Liver (tissue), 9 donors: ENCODE data around the gene FASN. TPM values are rescaled to one million over a fixed set of nuclear protein-coding genes. Genes with fewer than 3 reads are reported as not detected.

ENCODE experiments used
- DNase-seq: peaks from one replicate; pipeline ENCODE4 v3.0.0-alpha.2; 2017; ENCODE audit warnings: low spot score
- H3K27ac ChIP-seq, 2 donors: one replicate each; pipeline ENCODE4 v1.7.0; 2013; ENCODE audit warnings: inconsistent platforms in 2 of 2, low read length in 2 of 2, control low read depth in 1 of 2, low read depth in 1 of 2, mild to moderate bottlenecking in 1 of 2
- H3K27me3 ChIP-seq, 4 donors: one replicate each; pipeline versions ENCODE4 v1.6.1 to v1.7.0; 2013; ENCODE audit warnings: low read length in 3 of 4, inconsistent platforms in 1 of 4, mild to moderate bottlenecking in 1 of 4, moderate library complexity in 1 of 4; ENCODE audit not compliant: control insufficient read depth in 4 of 4, insufficient read depth in 4 of 4
- H3K36me3 ChIP-seq, 4 donors: one replicate each; pipeline versions ENCODE4 v1.6.1 to v1.7.0; 2013; ENCODE audit warnings: low read length in 3 of 4, mild to moderate bottlenecking in 3 of 4, low read depth in 1 of 4, moderate library complexity in 1 of 4; ENCODE audit not compliant: control insufficient read depth in 4 of 4, insufficient read depth in 3 of 4
- H3K4me1 ChIP-seq, 4 donors: one replicate each; pipeline versions ENCODE4 v1.6.1 to v1.7.0; 2013; ENCODE audit warnings: low read length in 3 of 4, mild to moderate bottlenecking in 3 of 4, moderate library complexity in 1 of 4; ENCODE audit not compliant: control insufficient read depth in 4 of 4, insufficient read depth in 4 of 4
- H3K4me3 ChIP-seq, 3 donors: one replicate each; pipeline versions ENCODE4 v1.6.1 to v1.7.0; 2013; ENCODE audit warnings: low read length in 3 of 3, control low read depth in 1 of 3, low read depth in 1 of 3, mild to moderate bottlenecking in 1 of 3
- H3K9ac ChIP-seq, 2 donors: one replicate each; pipeline ENCODE4 v1.7.0; 2013; ENCODE audit warnings: low read length in 2 of 2, mild to moderate bottlenecking in 2 of 2, moderate library complexity in 2 of 2, control low read depth in 1 of 2, low read depth in 1 of 2
- H3K9me3 ChIP-seq, 4 donors: one replicate each; pipeline versions ENCODE4 v1.6.1 to v1.7.0; 2013; ENCODE audit warnings: low read length in 3 of 4; ENCODE audit not compliant: control insufficient read depth in 4 of 4
- EGR1 ChIP-seq, 2 donors: IDR thresholded peaks; 2 replicates each; pipeline ENCODE4 v1.6.1; 2016 to 2018; ENCODE audit warnings: antibody characterized with exemption in 2 of 2, low read depth in 2 of 2
- FOXA1 ChIP-seq: IDR thresholded peaks from 2 replicates; pipeline ENCODE4 v1.6.1; 2016; ENCODE audit warnings: antibody characterized with exemption
- FOXA2 ChIP-seq: IDR thresholded peaks from 2 replicates; pipeline ENCODE4 v1.6.1; 2016; ENCODE audit warnings: antibody characterized with exemption
- GABPA ChIP-seq, 2 donors: IDR thresholded peaks in 1 of 2; conservative IDR thresholded peaks in 1 of 2; 2 replicates each; pipeline ENCODE4 v1.6.1; 2016; ENCODE audit warnings: antibody characterized with exemption in 2 of 2, mild to moderate bottlenecking in 1 of 2, moderate library complexity in 1 of 2
- HNF4A ChIP-seq, 2 donors: conservative IDR thresholded peaks; 2 replicates each; pipeline ENCODE4 v1.6.1; 2016; ENCODE audit warnings: antibody characterized with exemption in 2 of 2, mild to moderate bottlenecking in 2 of 2
- HNF4G ChIP-seq: IDR thresholded peaks from 2 replicates; pipeline ENCODE4 v1.6.1; 2016; ENCODE audit warnings: antibody characterized with exemption
- JUND ChIP-seq, 2 donors: IDR thresholded peaks; 2 replicates each; pipeline ENCODE4 v1.6.1; 2016; ENCODE audit warnings: antibody characterized with exemption in 2 of 2
- NR2F2 ChIP-seq: IDR thresholded peaks from 2 replicates; pipeline ENCODE4 v1.6.1; 2016; ENCODE audit warnings: antibody characterized with exemption
- RXRA ChIP-seq, 2 donors: IDR thresholded peaks; 2 replicates each; pipeline ENCODE4 v1.6.1; 2017 to 2018; ENCODE audit warnings: antibody characterized with exemption in 2 of 2, mild to moderate bottlenecking in 1 of 2
- SP1 ChIP-seq: IDR thresholded peaks from 2 replicates; pipeline ENCODE4 v1.6.1; 2018; ENCODE audit warnings: antibody characterized with exemption, mild to moderate bottlenecking
- TAF1 ChIP-seq: conservative IDR thresholded peaks from 2 replicates; pipeline ENCODE4 v1.6.1; 2016; ENCODE audit warnings: antibody characterized with exemption, mild to moderate bottlenecking
- YY1 ChIP-seq: IDR thresholded peaks from 2 replicates; pipeline ENCODE4 v1.6.1; 2016; ENCODE audit warnings: antibody characterized with exemption, mild to moderate bottlenecking
- WGBS: extraction: QIAGEN DNeasy Blood & Tissue Kit; methylation state at CpG from one replicate; pipeline ENCODE4 v1.1.7; 2013; 5-methylcytosine and 5-hydroxymethylcytosine counted together
- polyA plus RNA-seq, 2 donors: library from polyadenylated mRNA; stranded (reverse) in 1 of 2; unstranded in 1 of 2; fragments of 200-250 nt in 1 of 2; fragments of >200 nt in 1 of 2; fragmentation: Nextera tagmentation in 1 of 2; extraction: Ambion mirVana in 1 of 2; gene quantifications; one replicate each; pipeline versions ENCODE4 v1.2.1 to v1.2.3, GENCODE V29; 2013 to 2015
- total RNA-seq, 2 donors: library from RNA; depleted of rRNA; stranded (reverse); fragments of >200 nt; gene quantifications; one replicate each; pipeline ENCODE4 v1.2.3, GENCODE V29; 2014
- TF ChIP-seq, protein P1 (sequence below): fragments of 150-350 bp; IDR thresholded peaks from 2 replicates; pipeline ENCODE4 v1.5.1; 2017; ENCODE audit warnings: improper control_type of control experiment, low read depth, low read length; ENCODE audit not compliant: missing input control
- TF ChIP-seq, protein P2 (sequence below): IDR thresholded peaks from 2 replicates; pipeline ENCODE4 v1.6.1; 2016; ENCODE audit warnings: antibody characterized with exemption, mild to moderate bottlenecking
- TF ChIP-seq, protein P3 (sequence below): IDR thresholded peaks from 2 replicates; pipeline ENCODE4 v1.6.1; 2016; ENCODE audit warnings: antibody characterized with exemption
- TF ChIP-seq, protein P4 (sequence below): IDR thresholded peaks from 2 replicates; pipeline ENCODE4 v1.6.1; 2016; ENCODE audit warnings: antibody characterized with exemption
- TF ChIP-seq, protein P5 (sequence below): IDR thresholded peaks from 2 replicates; pipeline ENCODE4 v1.6.1; 2016; ENCODE audit warnings: antibody characterized with exemption
- donor health status: healthy.
- donor health status: healthy.
- donor health status: healthy.
- donor health status: healthy.
- donor health status: healthy.

Gene FASN
- total and polyA plus RNA-seq, 4 donors, result 53.1 to 229 (median 130) TPM

DNA sequence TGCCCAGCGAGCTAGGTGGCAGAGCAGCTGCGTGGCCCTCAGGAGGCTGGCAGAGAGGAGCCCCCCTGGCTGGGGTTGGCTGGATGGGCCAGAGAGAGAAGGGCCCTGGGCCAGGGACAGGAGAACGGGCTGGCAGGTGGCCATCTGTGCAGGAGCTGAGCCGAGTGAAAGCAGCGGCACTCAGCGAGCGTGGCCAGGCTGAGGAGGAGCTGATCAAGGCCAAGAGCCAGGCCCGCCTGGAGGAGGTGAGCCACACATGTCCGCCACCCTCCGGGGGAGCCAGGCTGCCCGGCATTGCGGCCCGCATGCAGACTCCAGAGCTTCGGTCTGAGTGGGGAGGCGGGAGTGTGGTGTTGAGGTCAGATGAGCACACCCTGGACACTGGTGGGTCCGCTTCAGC, 68.6 kb downstream of the FASN start:
- Histone ChIP-seq H3K36me3 (no peaks in the 10 kb centered on the region), H3K27ac (no peak overlapping the region), H3K9me3 (no peaks in the 10 kb centered on the region), H3K4me3 (no peak overlapping the region), H3K9ac (no peak overlapping the region), H3K27me3 (no peaks in the 10 kb centered on the region), H3K4me1 (peaks cover 12 to 58% (median 35%) of the 10 kb centered on the region in 4 donors)
- TF ChIP-seq GABPA (IDR thresholded peaks at IDR 0.05 in 1 of 2, conservative IDR thresholded peaks at IDR 0.05 in 1 of 2), result no peak
- TF ChIP-seq, protein P1, sequence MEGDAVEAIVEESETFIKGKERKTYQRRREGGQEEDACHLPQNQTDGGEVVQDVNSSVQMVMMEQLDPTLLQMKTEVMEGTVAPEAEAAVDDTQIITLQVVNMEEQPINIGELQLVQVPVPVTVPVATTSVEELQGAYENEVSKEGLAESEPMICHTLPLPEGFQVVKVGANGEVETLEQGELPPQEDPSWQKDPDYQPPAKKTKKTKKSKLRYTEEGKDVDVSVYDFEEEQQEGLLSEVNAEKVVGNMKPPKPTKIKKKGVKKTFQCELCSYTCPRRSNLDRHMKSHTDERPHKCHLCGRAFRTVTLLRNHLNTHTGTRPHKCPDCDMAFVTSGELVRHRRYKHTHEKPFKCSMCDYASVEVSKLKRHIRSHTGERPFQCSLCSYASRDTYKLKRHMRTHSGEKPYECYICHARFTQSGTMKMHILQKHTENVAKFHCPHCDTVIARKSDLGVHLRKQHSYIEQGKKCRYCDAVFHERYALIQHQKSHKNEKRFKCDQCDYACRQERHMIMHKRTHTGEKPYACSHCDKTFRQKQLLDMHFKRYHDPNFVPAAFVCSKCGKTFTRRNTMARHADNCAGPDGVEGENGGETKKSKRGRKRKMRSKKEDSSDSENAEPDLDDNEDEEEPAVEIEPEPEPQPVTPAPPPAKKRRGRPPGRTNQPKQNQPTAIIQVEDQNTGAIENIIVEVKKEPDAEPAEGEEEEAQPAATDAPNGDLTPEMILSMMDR, result no peak
- TF ChIP-seq, protein P2, sequence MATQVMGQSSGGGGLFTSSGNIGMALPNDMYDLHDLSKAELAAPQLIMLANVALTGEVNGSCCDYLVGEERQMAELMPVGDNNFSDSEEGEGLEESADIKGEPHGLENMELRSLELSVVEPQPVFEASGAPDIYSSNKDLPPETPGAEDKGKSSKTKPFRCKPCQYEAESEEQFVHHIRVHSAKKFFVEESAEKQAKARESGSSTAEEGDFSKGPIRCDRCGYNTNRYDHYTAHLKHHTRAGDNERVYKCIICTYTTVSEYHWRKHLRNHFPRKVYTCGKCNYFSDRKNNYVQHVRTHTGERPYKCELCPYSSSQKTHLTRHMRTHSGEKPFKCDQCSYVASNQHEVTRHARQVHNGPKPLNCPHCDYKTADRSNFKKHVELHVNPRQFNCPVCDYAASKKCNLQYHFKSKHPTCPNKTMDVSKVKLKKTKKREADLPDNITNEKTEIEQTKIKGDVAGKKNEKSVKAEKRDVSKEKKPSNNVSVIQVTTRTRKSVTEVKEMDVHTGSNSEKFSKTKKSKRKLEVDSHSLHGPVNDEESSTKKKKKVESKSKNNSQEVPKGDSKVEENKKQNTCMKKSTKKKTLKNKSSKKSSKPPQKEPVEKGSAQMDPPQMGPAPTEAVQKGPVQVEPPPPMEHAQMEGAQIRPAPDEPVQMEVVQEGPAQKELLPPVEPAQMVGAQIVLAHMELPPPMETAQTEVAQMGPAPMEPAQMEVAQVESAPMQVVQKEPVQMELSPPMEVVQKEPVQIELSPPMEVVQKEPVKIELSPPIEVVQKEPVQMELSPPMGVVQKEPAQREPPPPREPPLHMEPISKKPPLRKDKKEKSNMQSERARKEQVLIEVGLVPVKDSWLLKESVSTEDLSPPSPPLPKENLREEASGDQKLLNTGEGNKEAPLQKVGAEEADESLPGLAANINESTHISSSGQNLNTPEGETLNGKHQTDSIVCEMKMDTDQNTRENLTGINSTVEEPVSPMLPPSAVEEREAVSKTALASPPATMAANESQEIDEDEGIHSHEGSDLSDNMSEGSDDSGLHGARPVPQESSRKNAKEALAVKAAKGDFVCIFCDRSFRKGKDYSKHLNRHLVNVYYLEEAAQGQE, result no peak
- no peak for TF ChIP-seq EGR1 (IDR thresholded peaks at IDR 0.05; ENCODE audit: low read depth in 2 of 2)
- TF ChIP-seq NR2F2, result no peak
- TF ChIP-seq, protein P3, sequence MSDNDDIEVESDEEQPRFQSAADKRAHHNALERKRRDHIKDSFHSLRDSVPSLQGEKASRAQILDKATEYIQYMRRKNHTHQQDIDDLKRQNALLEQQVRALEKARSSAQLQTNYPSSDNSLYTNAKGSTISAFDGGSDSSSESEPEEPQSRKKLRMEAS, result no peak
- TF ChIP-seq FOXA1, result no peak
- no peak for TF ChIP-seq RXRA (IDR thresholded peaks at IDR 0.05)
- DNase-seq, result no peak
- WGBS, result 69% methylated on average over 16 of the region's 16 CpGs

DNA sequence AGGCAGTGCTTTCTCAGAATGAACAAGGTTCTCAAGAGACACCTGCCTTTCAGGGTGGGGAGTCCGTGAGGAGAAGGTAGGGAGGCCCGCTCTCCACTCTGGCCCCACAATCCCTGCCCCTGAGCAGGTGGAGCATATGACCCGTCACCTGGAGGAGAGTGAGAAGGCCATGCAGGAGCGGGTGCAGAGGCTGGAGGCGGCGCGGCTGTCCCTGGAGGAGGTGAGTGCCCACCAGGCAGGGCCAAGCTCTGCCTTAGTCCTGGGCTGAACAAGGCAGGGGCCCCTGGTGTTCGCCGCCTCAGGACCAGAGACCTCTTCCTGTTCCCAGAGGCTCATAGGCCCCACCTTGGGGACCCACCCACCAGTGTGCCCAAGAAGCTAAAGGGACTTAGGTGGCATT, 69.1 kb downstream of the FASN start:
- Histone ChIP-seq H3K4me1 (peaks cover 16 to 63% (median 38%) of the 10 kb centered on the region in 4 donors), H3K27ac (no peak overlapping the region), H3K9ac (no peak overlapping the region), H3K9me3 (no peaks in the 10 kb centered on the region), H3K36me3 (no peaks in the 10 kb centered on the region), H3K27me3 (no peaks in the 10 kb centered on the region), H3K4me3 (no peak overlapping the region)
- 97% methylated on average over 9 of the region's 9 CpGs for WGBS
- TF ChIP-seq SP1, result no peak
- no peak for TF ChIP-seq HNF4G
- no peak for TF ChIP-seq FOXA1
- TF ChIP-seq JUND (IDR thresholded peaks at IDR 0.05), result no peak
- no peak for TF ChIP-seq NR2F2
- TF ChIP-seq, protein P2, result no peak
- TF ChIP-seq, protein P4, sequence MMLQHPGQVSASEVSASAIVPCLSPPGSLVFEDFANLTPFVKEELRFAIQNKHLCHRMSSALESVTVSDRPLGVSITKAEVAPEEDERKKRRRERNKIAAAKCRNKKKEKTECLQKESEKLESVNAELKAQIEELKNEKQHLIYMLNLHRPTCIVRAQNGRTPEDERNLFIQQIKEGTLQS, result no peak
- TF ChIP-seq, protein P3, result no peak
- TF ChIP-seq, protein P1, result no peak
- TF ChIP-seq YY1, result no peak
- TF ChIP-seq, protein P5, sequence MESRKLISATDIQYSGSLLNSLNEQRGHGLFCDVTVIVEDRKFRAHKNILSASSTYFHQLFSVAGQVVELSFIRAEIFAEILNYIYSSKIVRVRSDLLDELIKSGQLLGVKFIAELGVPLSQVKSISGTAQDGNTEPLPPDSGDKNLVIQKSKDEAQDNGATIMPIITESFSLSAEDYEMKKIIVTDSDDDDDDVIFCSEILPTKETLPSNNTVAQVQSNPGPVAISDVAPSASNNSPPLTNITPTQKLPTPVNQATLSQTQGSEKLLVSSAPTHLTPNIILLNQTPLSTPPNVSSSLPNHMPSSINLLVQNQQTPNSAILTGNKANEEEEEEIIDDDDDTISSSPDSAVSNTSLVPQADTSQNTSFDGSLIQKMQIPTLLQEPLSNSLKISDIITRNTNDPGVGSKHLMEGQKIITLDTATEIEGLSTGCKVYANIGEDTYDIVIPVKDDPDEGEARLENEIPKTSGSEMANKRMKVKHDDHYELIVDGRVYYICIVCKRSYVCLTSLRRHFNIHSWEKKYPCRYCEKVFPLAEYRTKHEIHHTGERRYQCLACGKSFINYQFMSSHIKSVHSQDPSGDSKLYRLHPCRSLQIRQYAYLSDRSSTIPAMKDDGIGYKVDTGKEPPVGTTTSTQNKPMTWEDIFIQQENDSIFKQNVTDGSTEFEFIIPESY, result no peak
- no peak for TF ChIP-seq HNF4A (conservative IDR thresholded peaks at IDR 0.05)
- TF ChIP-seq TAF1, result no peak
- no peak for TF ChIP-seq FOXA2
- DNase-seq, result no peak
